Keratinocyte (primary cell): ENCODE data around the gene LRRC4C. TPM values are rescaled to one million over a fixed set of nuclear protein-coding genes. Genes with fewer than 3 reads are reported as not detected.

Experiments
- DNase-seq: peaks from one replicate; pipeline ENCODE4 v3.0.0-alpha.2; 2011; ENCODE audit warnings: low read depth, missing footprints, low spot score
- FAIRE-seq: peaks from 2 replicates; lab custom pipeline; 2011; peaks lifted over from hg19 to GRCh38; lab: Jason Lieb, UNC
- H2AFZ ChIP-seq: 2 replicates; pipeline ENCODE4 v1.6.0; 2012; ENCODE audit warnings: low read length, control low read depth, inconsistent platforms; ENCODE audit not compliant: control insufficient read depth
- H3K27ac ChIP-seq: 2 replicates; pipeline ENCODE4 v1.5.1; 2011; ENCODE audit warnings: low read length; ENCODE audit not compliant: control insufficient read depth, insufficient read depth
- H3K27me3 ChIP-seq: 3 replicates; pipeline ENCODE4 v1.6.0; 2011; ENCODE audit warnings: low read length; ENCODE audit not compliant: control insufficient read depth, insufficient read depth; ENCODE audit errors: extremely low read depth
- H3K36me3 ChIP-seq, 2 experiments: 2 replicates in 1 of 2; 3 replicates in 1 of 2; pipeline ENCODE4 v1.5.1; 2011; ENCODE audit warnings: low read length in 2 of 2, mild to moderate bottlenecking in 1 of 2; ENCODE audit not compliant: control insufficient read depth in 2 of 2, insufficient read depth in 2 of 2; ENCODE audit errors: extremely low read depth in 1 of 2
- H3K4me1 ChIP-seq: 3 replicates; pipeline ENCODE4 v1.5.1; 2011; ENCODE audit warnings: low read length; ENCODE audit not compliant: control insufficient read depth, insufficient read depth; ENCODE audit errors: extremely low read depth
- H3K4me2 ChIP-seq: 3 replicates; pipeline ENCODE4 v1.6.0; 2011; ENCODE audit warnings: low read depth, low read length; ENCODE audit not compliant: control insufficient read depth, insufficient read depth; ENCODE audit errors: extremely low read depth
- H3K4me3 ChIP-seq, 3 experiments: fragments of 200-600 bp in 1 of 3; sonication (generic) in 1 of 3; 2 replicates in 2 of 3; 3 replicates in 1 of 3; pipeline ENCODE4 v1.5.1; 2011 to 2016; ENCODE audit warnings: low read length in 3 of 3, mild to moderate bottlenecking in 3 of 3, control low read depth in 2 of 3, inconsistent platforms in 1 of 3, low read depth in 1 of 3, mixed read lengths in 1 of 3, mixed run types in 1 of 3, moderate library complexity in 1 of 3; ENCODE audit not compliant: control insufficient read depth in 2 of 3, insufficient read depth in 2 of 3; ENCODE audit errors: extremely low read depth in 1 of 3
- H3K79me2 ChIP-seq: 2 replicates; pipeline ENCODE4 v1.6.0; 2012; ENCODE audit warnings: low read length; ENCODE audit not compliant: control insufficient read depth, insufficient read depth
- H3K9ac ChIP-seq: 3 replicates; pipeline ENCODE4 v1.6.0; 2011; ENCODE audit warnings: low read length; ENCODE audit not compliant: control insufficient read depth, insufficient read depth; ENCODE audit errors: extremely low read depth
- H3K9me1 ChIP-seq: 3 replicates; pipeline ENCODE4 v1.6.0; 2011; ENCODE audit warnings: low read length; ENCODE audit not compliant: control insufficient read depth, insufficient read depth; ENCODE audit errors: extremely low read depth
- H3K9me3 ChIP-seq: 2 replicates; pipeline ENCODE4 v1.5.1; 2012; ENCODE audit warnings: low read depth, low read length; ENCODE audit not compliant: control insufficient read depth
- H4K20me1 ChIP-seq: 3 replicates; pipeline ENCODE4 v1.6.0; 2011; ENCODE audit warnings: low read length; ENCODE audit not compliant: control insufficient read depth, insufficient read depth; ENCODE audit errors: extremely low read depth
- CTCF ChIP-seq, 3 experiments: IDR thresholded peaks in 1 of 3; conservative IDR thresholded peaks in 1 of 3; optimal IDR thresholded peaks in 1 of 3; 2 replicates in 2 of 3; 3 replicates in 1 of 3; pipeline versions ENCODE3 to v1.5.1; 2011; ENCODE audit warnings: low read length in 3 of 3, mild to moderate bottlenecking in 3 of 3, moderate library complexity in 2 of 3, control low read depth in 1 of 3, inconsistent platforms in 1 of 3; ENCODE audit not compliant: insufficient read depth in 2 of 3; ENCODE audit errors: extremely low read depth in 1 of 3
- EZH2 ChIP-seq: IDR thresholded peaks from one replicate; pipeline ENCODE4 v1.6.1; 2012; ENCODE audit warnings: inconsistent platforms, mild to moderate bottlenecking, low read length, moderate library complexity
- dilution Hi-C: fragments of 300-500 bp; cut with MboI; formaldehyde crosslinking; loops from one replicate; pipeline ENCODE4 v1.7.0; 2020; ENCODE audit warnings: low sequenced_read_pairs; ENCODE audit not compliant: extremely low pct_ligation_motif_present
- polyA plus RNA-seq, 5 experiments: library from polyadenylated mRNA; depleted of rRNA in 3 of 5; stranded (reverse) in 3 of 5; stranded (forward) in 1 of 5; unstranded in 1 of 5; fragments of >200 nt; gene quantifications; 1 replicate in 1 of 5; 2 replicates in 3 of 5; 3 replicates in 1 of 5; pipeline versions ENCODE4 v1.2.1 to v1.2.3, GENCODE V29; 2011 to 2012; ENCODE audit warnings: missing spikeins in 2 of 5, low read depth in 1 of 5, low replicate concordance in 1 of 5

The LRRC4C gene
- polyA plus RNA-seq, 1 donor (not counting 4 experiments of a cell fraction or from before 2014, with no cell fraction given): not detected

GRCh38 chr11:40434926-40435325 is 1024.5 kb downstream of the LRRC4C start:
- TF ChIP-seq EZH2: no peak
- no peak for TF ChIP-seq CTCF (optimal IDR thresholded peaks at IDR 0.05 in 1 of 3, IDR thresholded peaks at IDR 0.05 in 1 of 3, conservative IDR thresholded peaks at IDR 0.05 in 1 of 3; ENCODE audit: extremely low read depth in 1 of 3, insufficient read depth in 2 of 3, low read length in 3 of 3)
- dilution Hi-C loops: no loop called here

GRCh38 chr11:40432358-40432757 is 1027.1 kb downstream of the LRRC4C start:
- Histone ChIP-seq H2AFZ (no peak overlapping the region), H3K9me3 (no peaks in the 10 kb centered on the region), H3K4me3 (no peak overlapping the region), H4K20me1 (no peaks in the 10 kb centered on the region), H3K27me3 (no peaks in the 10 kb centered on the region), H3K79me2 (no peaks in the 10 kb centered on the region), H3K27ac (no peak overlapping the region), H3K4me2 (no peak overlapping the region), H3K36me3 (no peaks in the 10 kb centered on the region), H3K9ac (no peak overlapping the region), H3K9me1 (no peaks in the 10 kb centered on the region), H3K4me1 (no peaks in the 10 kb centered on the region)
- FAIRE-seq (no peak), DNase-seq (no peak)
- dilution Hi-C loops: no loop called here
- TF ChIP-seq EZH2: no peak
- TF ChIP-seq CTCF (optimal IDR thresholded peaks at IDR 0.05 in 1 of 3, IDR thresholded peaks at IDR 0.05 in 1 of 3, conservative IDR thresholded peaks at IDR 0.05 in 1 of 3; ENCODE audit: extremely low read depth in 1 of 3, insufficient read depth in 2 of 3, low read length in 3 of 3): no peak

More at GRCh38 chr11:40434926-40435325, 1024.5 kb downstream of the LRRC4C start:
- Histone ChIP-seq H2AFZ (no peak overlapping the region), H3K4me2 (no peak overlapping the region), H3K36me3 (no peaks in the 10 kb centered on the region), H3K4me3 (no peak overlapping the region), H3K27me3 (no peaks in the 10 kb centered on the region), H4K20me1 (no peaks in the 10 kb centered on the region), H3K79me2 (no peaks in the 10 kb centered on the region), H3K9me1 (no peaks in the 10 kb centered on the region), H3K9ac (no peak overlapping the region), H3K4me1 (no peaks in the 10 kb centered on the region), H3K27ac (no peak overlapping the region), H3K9me3 (no peaks in the 10 kb centered on the region)
- DNase-seq (no peak), FAIRE-seq (no peak)
